CD4-positive, alpha-beta T cell (primary cell): Measurements from ENCODE around the gene EAF1. TPM values are rescaled to one million over a fixed set of nuclear protein-coding genes. Genes with fewer than 3 reads are reported as not detected.

ENCODE experiments used
- ATAC-seq: fragments of 200-7000 bp; cut with Tn5 transposase; one replicate; pipeline ENCODE4 v1.10.0; 2022; ENCODE audit warnings: mild to moderate bottlenecking; ENCODE audit not compliant: poor library complexity
- CTCF ChIA-PET: fragments of 350-600 bp; sonication (Branson Sonifier 250); formaldehyde crosslinking; loops from one replicate; lab custom pipeline; 2021; ENCODE audit warnings: antibody characterized with exemption, inconsistent platforms; lab: Charles Lee
- POLR2A ChIA-PET: fragments of 350-600 bp; sonication (Branson Sonifier 250); formaldehyde crosslinking; loops from one replicate; lab custom pipeline; 2021; ENCODE audit warnings: antibody characterized with exemption, inconsistent platforms; lab: Charles Lee
- DNase-seq, 14 experiments: peaks; one replicate each; pipeline ENCODE4 v3.0.0-alpha.2; 2013 to 2020; ENCODE audit warnings: mixed read lengths in 2 of 14
- H3K27ac ChIP-seq, 2 donors: one replicate each; pipeline versions ENCODE4 v1.5.1 to v1.7.0; 2013; ENCODE audit warnings: low read length in 2 of 2, low read depth in 1 of 2, mild to moderate bottlenecking in 1 of 2
- H3K27me3 ChIP-seq, 2 experiments: 1 replicate in 1 of 2; 2 replicates in 1 of 2; pipeline versions ENCODE4 v1.6.1 to v1.7.0; 2013; ENCODE audit warnings: low read length in 2 of 2, control low read depth in 1 of 2, mild to moderate bottlenecking in 1 of 2, moderate library complexity in 1 of 2; ENCODE audit not compliant: insufficient read depth in 2 of 2, control insufficient read depth in 1 of 2
- H3K36me3 ChIP-seq: one replicate; pipeline ENCODE4 v1.6.1; 2013; ENCODE audit warnings: low read length, control low read depth; ENCODE audit not compliant: insufficient read depth
- H3K4me1 ChIP-seq: one replicate; pipeline ENCODE4 v1.6.1; 2013; ENCODE audit warnings: low read length, control low read depth; ENCODE audit not compliant: insufficient read depth
- H3K4me3 ChIP-seq: one replicate; pipeline ENCODE4 v1.5.1; 2013; ENCODE audit warnings: mild to moderate bottlenecking, low read length, moderate library complexity
- H3K9me3 ChIP-seq, 2 experiments: 1 replicate in 1 of 2; 2 replicates in 1 of 2; pipeline versions ENCODE4 v1.6.1 to v1.7.0; 2013; ENCODE audit warnings: low read length in 2 of 2, mild to moderate bottlenecking in 2 of 2, control low read depth in 1 of 2, moderate library complexity in 1 of 2; ENCODE audit not compliant: control insufficient read depth in 1 of 2, insufficient read depth in 1 of 2
- H3K27ac Mint-ChIP-seq: one replicate; pipeline ENCODE4 v1.8.0; 2020; ENCODE audit warnings: mixed read lengths
- H3K27me3 Mint-ChIP-seq: one replicate; pipeline ENCODE4 v1.8.0; 2021; ENCODE audit warnings: mixed read lengths
- H3K36me3 Mint-ChIP-seq: one replicate; pipeline ENCODE4 v1.8.0; 2021; ENCODE audit warnings: low read depth, mixed read lengths
- H3K4me1 Mint-ChIP-seq: one replicate; pipeline ENCODE4 v1.8.0; 2021; ENCODE audit warnings: low read depth, mixed read lengths
- H3K4me3 Mint-ChIP-seq: one replicate; pipeline ENCODE4 v1.8.0; 2020; ENCODE audit warnings: mild to moderate bottlenecking, mixed read lengths
- H3K9me3 Mint-ChIP-seq: one replicate; pipeline ENCODE4 v1.8.0; 2020; ENCODE audit warnings: mixed read lengths
- CTCF ChIP-seq: fragments of 200-600 bp; IDR thresholded peaks from one replicate; pipeline ENCODE4 v1.8.0; 2022; ENCODE audit warnings: antibody characterized with exemption, mild to moderate bottlenecking
- intact Hi-C, 2 experiments: fragments of 100-400 bp; cut with DNase I in 1 of 2; cut with micrococcal nuclease in 1 of 2; formaldehyde crosslinking; loops; one replicate each; pipeline versions ENCODE4 v1.15.1 to v1.9.0; 2023 to 2025; cut with DNase I, micrococcal nuclease
- total RNA-seq, 174 experiments: library from RNA in 2 of 174; stranded (reverse) in 2 of 174; gene quantifications; one replicate each; pipeline ENCODE4 v1.2.3 and lab custom pipeline; 2021 to 2026

EAF1 gene
- total RNA-seq, 2 experiments from 2014 or later: 31.7 to 34.9 TPM

GRCh38 chr3:15433531-15433930, 6.1 kb downstream of the EAF1 start:
- Mint-ChIP-seq H3K4me1 (peaks cover 32% of the 10 kb centered on the region), H3K4me3 (no peak overlapping the region), H3K27ac (no peak overlapping the region), H3K9me3 (no peaks in the 10 kb centered on the region), H3K36me3 (peaks cover 77% of the 10 kb centered on the region), H3K27me3 (no peaks in the 10 kb centered on the region)
- DNase-seq (no peak), ATAC-seq (no peak)
- no peaks in the 10 kb centered on the region for H3K27me3 ChIP-seq
- no peak overlapping the region for H3K4me3 ChIP-seq
- H3K9me3 ChIP-seq: no peaks in the 10 kb centered on the region
- intact Hi-C loops: loop anchor here in 1 of 2 experiments (10.0 kb wide), 2 partner anchors 121 to 769 kb away; no protein-coding TSS in a partner anchor
- CTCF ChIA-PET: interaction anchor here (0.6 kb wide), 1 partner anchor 834 kb away, joined by 3 read pairs; no protein-coding TSS in a partner anchor
- TF ChIP-seq CTCF: no peak
- peaks cover 80% of the 10 kb centered on the region for H3K36me3 ChIP-seq
- POLR2A ChIA-PET: no interaction called here
- peaks cover 11% of the 10 kb centered on the region for H3K4me1 ChIP-seq
- H3K27ac ChIP-seq: no peak overlapping the region

DNA sequence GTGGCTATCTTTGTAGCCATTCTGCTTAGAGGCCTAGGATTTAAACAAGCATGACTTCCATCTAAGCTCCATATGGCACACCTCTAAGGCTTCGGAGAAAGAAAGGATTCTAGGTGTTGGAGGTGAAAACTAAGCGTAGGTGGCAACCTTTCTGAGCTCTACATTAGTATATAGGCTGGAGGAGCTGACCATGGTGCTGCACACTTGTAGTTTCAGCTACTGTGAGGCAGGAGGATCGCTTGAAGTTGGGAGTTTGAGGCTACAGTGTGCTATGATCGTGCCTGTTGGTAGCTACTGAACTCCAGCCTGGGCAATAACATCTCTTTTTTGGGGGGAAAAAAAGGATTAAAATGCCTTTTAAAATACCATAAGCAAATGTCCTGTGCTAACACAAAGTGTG, 7.4 kb downstream of the EAF1 start:
- peaks cover 92% of the 10 kb centered on the region for H3K36me3 ChIP-seq
- ATAC-seq (no peak), DNase-seq (no peak)
- no peak overlapping the region for H3K4me3 ChIP-seq
- Mint-ChIP-seq H3K9me3 (no peaks in the 10 kb centered on the region), H3K36me3 (peaks cover 84% of the 10 kb centered on the region), H3K4me3 (no peak overlapping the region), H3K27me3 (no peaks in the 10 kb centered on the region), H3K4me1 (peaks cover 19% of the 10 kb centered on the region), H3K27ac (no peak overlapping the region)
- TF ChIP-seq CTCF: no peak
- no peak overlapping the region for H3K27ac ChIP-seq
- CTCF ChIA-PET: no interaction called here
- intact Hi-C loops: loop anchor here in 1 of 2 experiments (5.0 to 10.0 kb wide), 3 partner anchors 120 to 770 kb away; no protein-coding TSS in a partner anchor
- POLR2A ChIA-PET: no interaction called here
- no peaks in the 10 kb centered on the region for H3K27me3 ChIP-seq
- H3K4me1 ChIP-seq: peaks cover 3% of the 10 kb centered on the region
- no peaks in the 10 kb centered on the region for H3K9me3 ChIP-seq

- peaks cover 89% of the 10 kb centered on the region for H3K36me3 Mint-ChIP-seq
- CTCF ChIA-PET: no interaction called here
Measured at GRCh38 chr3:15436246-15436645, 8.8 kb downstream of the EAF1 start.

More at GRCh38 chr3:15436246-15436645, 8.8 kb downstream of the EAF1 start:
- peaks cover 97% of the 10 kb centered on the region for H3K36me3 ChIP-seq
- no peak overlapping the region for H3K27ac ChIP-seq
- H3K27me3 ChIP-seq: no peaks in the 10 kb centered on the region
- Mint-ChIP-seq H3K9me3 (no peaks in the 10 kb centered on the region), H3K27ac (no peak overlapping the region), H3K27me3 (no peaks in the 10 kb centered on the region), H3K4me1 (peaks cover 16% of the 10 kb centered on the region), H3K4me3 (no peak overlapping the region)
- TF ChIP-seq CTCF: no peak
- H3K9me3 ChIP-seq: no peaks in the 10 kb centered on the region
- H3K4me1 ChIP-seq: peaks cover 4% of the 10 kb centered on the region
- intact Hi-C loops: loop anchor here in 1 of 2 experiments (5.0 to 10.0 kb wide), 3 partner anchors 119 to 771 kb away; no protein-coding TSS in a partner anchor
- no peak for DNase-seq
- no peak for ATAC-seq
- POLR2A ChIA-PET: no interaction called here
- H3K4me3 ChIP-seq: no peak overlapping the region
